Measurements from ENCODE around the gene PSORS1C1.

The PSORS1C1 gene

GRCh38 chr6:31125586-31126363 lies 11.2 kb downstream of the PSORS1C1 start:
- DNase-seq (ENCODE audit: low read depth in 2 of 3, low spot score in 1 of 3), result no peak

- DNase-seq (ENCODE audit: low read depth in 2 of 3, low spot score in 1 of 3), result no peak
Observed at GRCh38 chr6:31126396-31127175, 12.0 kb downstream of the PSORS1C1 start.

GRCh38 chr6:31128093-31128676 lies 13.6 kb downstream of the PSORS1C1 start:
- DNase-seq (ENCODE audit: low read depth in 2 of 3, low spot score in 1 of 3), result peak; percentile 39 to 83 (median 64)

DNA sequence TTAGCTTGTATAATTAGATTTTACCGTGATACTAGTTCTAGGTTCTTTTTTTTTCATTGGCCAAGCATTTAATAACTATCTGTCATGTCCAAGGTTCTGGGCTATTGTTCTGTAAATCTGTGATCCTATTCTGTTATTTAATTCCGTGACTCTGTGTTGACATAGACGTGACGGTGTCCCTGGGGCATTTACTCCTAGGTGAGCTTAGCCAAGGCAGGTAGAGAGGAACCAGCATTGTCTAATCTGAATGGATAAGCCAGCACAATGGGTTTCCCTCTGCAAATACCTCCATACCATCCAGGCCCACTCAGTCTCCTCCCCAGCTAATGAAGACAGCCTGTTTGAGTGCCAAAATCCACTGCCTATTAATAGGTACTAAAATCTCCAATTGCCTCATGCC lies 14.5 kb downstream of the PSORS1C1 start:
- DNase-seq (ENCODE audit: low read depth in 2 of 3, low spot score in 1 of 3), result no peak

- no peak for DNase-seq (ENCODE audit: low read depth in 2 of 3, low spot score in 1 of 3)
Observed at GRCh38 chr6:31130751-31131150, 16.2 kb downstream of the PSORS1C1 start.

DNA sequence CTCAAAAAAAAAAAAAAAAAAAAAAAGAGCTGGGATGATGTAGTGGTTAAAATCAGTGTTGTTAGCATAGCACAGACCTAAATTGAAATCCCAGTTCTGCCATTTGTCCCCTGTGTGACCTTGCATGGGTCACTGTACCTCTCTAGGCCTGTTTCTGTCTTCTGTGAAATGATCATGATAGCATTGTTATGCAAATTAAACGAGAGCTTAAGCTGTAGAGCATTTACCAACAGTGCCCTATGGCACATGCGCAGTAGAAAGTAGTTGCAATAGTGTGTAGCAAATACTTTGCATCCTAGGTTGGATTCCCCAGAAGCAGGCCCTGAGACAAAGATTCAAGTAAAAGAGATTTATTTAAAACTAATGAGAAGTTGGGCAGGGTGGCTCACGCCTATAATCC lies 17.0 kb downstream of the PSORS1C1 start:
- no peak for DNase-seq (ENCODE audit: low read depth in 2 of 3, low spot score in 1 of 3)

GRCh38 chr6:31132806-31133205 lies 18.2 kb downstream of the PSORS1C1 start:
- no peak for DNase-seq (ENCODE audit: low read depth in 2 of 3, low spot score in 1 of 3)

DNA sequence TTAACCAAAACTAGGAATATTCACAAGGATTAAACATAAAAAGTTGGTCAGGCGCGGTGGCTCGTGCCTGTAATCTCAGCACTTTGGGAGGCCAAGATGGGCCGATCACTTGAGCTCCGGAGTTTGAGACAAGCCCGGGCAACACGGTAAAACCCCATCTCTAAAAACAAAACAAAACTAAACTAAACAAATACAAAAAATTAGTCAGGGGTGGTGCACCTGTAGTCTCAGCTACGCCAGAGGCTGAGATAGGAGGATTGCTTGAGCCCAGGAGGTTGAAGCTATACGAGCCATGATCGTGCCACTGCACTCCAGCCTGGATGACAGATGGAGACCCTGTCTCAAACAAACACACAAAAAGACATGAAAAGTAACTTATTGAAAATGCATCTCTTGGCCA lies 21.1 kb downstream of the PSORS1C1 start:
- no peak for DNase-seq (ENCODE audit: low read depth in 2 of 3, low spot score in 1 of 3)

- DNase-seq (ENCODE audit: low read depth in 2 of 3, low spot score in 1 of 3), result no peak
Observed at GRCh38 chr6:31138982-31139381, 24.4 kb downstream of the PSORS1C1 start, which contains the start of gene PSORS1C2. PSORS1C2 (minus strand) TSS chr6:31139066; CDS start chr6:31139026, 40 bp downstream.

DNA sequence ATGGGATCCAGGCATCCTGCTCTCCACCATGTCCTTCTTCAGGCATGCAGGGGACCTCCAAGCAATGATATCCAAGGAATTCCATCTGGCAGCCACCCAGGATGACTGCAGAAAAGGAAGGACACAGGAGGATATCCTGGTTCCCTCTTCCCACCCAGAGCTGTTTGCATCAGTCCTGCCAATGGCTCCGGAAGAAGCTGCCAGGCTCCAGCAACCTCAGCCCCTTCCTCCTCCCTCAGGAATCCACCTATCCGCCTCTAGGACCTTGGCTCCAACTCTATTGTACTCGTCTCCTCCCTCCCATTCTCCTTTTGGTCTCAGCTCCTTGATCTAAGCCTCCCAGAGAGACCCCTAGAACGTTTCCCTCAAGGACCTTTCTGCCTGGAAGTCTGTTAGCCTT lies 25.0 kb downstream of the PSORS1C1 start:
- no peak for DNase-seq (ENCODE audit: low read depth in 2 of 3, low spot score in 1 of 3)

- no peak for DNase-seq (ENCODE audit: low read depth in 2 of 3, low spot score in 1 of 3)
Observed at GRCh38 chr6:31140643-31141042, 26.0 kb downstream of the PSORS1C1 start.

GRCh38 chr6:31142361-31142761 lies 27.8 kb downstream of the PSORS1C1 start:
- DNase-seq (ENCODE audit: low read depth in 2 of 3, low spot score in 1 of 3), result no peak

GRCh38 chr6:31143148-31143547 lies 28.5 kb downstream of the PSORS1C1 start:
- no peak for DNase-seq (ENCODE audit: low read depth in 2 of 3, low spot score in 1 of 3)

- no peak for DNase-seq (ENCODE audit: low read depth in 2 of 3, low spot score in 1 of 3)
Observed at GRCh38 chr6:31144296-31144969, 29.8 kb downstream of the PSORS1C1 start.

DNA sequence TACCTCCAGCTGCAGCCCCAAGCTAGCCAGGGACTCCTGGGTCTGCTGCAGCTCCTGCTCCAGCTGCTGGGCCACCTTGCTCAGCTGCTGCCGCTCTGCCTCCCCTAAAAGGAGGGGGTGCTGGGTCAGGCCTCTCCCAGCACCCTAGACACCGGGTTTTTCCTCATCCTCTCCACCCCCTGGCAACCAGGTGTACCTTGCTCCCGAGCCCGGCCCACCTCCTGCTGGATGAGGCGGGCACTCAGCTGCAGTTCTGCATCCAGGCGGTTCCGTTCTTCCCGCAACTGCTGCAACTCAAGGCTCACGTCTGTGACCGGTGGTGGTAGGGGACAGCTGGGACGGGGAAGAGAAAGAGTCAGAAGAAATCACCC lies 30.4 kb downstream of the PSORS1C1 start:
- DNase-seq (ENCODE audit: low read depth in 2 of 3, low spot score in 1 of 3), result no peak

- DNase-seq (ENCODE audit: low read depth in 2 of 3, low spot score in 1 of 3), result no peak
Observed at GRCh38 chr6:31145386-31145785, 30.8 kb downstream of the PSORS1C1 start.

DNA sequence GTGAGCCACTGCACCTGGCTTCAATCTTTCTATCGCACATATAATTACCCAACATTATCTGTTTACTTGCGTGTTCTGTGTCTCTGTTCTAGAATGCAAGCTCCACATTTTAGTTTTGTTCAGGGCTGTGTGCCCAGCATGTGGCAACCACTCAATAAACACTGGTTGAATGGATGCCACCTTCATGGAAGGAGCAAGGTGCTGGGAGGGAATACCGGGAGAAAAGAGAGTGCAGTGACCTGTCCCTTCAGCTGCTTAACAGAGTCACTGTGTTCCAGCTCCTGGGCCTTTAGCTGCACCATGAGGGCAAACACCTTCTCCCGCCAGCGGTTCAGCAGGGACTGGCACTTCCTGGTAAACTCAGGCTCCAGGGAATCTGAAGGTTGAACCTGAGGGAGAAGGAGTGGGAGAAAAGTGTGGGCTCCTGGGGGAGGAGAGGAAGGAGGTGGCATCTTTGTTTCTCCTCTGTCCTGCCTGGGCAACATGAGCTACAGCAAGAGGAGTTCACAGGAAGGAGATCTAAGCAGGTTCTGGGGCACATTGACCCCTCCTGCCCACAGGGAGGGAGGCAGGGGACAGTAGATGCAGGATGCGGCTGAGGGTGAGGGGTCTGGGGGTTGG lies 35.3 kb downstream of the PSORS1C1 start:
- no peak for DNase-seq (ENCODE audit: low read depth in 2 of 3, low spot score in 1 of 3)

GRCh38 chr6:31152781-31153180 lies 38.2 kb downstream of the PSORS1C1 start:
- DNase-seq (ENCODE audit: low read depth in 2 of 3, low spot score in 1 of 3), result no peak

DNA sequence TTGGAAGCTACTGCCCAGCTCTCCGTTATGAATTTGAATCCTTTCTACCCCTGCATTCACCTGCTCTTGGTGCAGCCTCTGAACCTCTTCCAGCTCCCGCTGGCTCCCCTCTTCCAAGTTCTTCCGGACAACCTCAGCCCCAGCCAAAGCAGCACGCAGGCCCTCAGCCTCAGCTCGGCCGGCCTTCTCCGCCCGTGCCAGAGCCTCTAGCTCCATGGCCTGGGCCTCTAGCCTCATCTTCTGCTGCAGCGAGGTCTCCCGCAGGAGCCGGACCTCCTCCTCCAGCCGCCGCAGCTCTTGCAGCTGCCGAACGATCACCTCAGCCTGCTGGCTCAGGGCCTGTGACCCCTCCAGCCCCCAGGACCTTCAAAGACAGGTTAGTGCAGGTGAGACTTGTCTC lies 39.8 kb downstream of the PSORS1C1 start:
- no peak for DNase-seq (ENCODE audit: low read depth in 2 of 3, low spot score in 1 of 3)

DNA sequence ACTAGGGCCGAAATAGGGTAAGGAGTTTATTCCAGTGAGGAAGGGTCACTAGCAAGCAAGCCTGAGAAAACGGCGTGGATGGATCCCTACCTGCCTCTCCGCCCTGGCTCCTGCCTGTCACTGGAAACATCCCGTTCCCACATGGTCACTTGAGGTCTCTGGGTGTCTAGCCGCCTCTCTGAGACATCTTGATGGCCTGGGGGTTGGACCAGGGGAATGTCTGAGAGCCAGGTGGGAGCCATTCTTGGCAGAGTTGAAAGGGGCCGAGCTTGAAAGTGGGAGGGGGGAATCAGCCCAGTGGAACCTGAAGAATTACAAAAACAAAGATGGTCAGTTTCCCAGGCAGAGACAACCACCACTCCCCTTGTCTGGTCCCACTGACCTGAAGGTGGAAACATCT lies 42.0 kb downstream of the PSORS1C1 start:
- no peak for DNase-seq (ENCODE audit: low read depth in 2 of 3, low spot score in 1 of 3)

DNA sequence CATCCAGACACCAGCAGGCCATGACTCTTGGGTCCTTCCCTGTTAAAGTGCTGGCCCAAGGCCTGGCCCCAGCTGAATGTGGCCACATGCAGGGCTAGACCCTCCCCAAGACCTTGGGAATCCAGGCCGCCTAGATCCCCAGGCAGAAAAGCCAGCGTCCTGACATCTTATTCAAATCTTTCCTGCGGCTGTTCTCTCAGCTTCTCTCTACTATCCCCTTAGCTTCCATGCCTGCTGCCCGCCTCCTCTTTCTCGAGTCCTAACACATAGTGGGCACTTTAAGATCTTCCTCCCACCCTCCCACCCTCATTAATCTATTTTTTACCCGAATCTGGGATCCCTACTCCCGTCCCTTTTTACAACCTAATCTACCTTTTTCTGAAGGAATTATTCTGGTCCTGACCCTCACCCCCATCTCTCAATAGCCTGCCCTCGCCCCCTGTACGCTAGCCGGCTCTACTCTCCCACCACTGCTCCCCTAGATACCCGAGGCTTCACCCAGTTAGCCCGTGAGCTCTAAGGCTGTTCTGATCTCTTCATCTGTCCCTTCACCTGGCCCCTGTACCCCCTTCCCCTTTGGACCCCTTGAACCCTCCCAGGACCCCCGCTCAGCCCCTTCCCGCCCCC lies 43.0 kb downstream of the PSORS1C1 start, which contains the start of gene CCHCR1:
Gene CCHCR1 (minus strand): TSS at position 290 of the 627 bp plus-strand sequence. CDS start 202 bp downstream, at position 88.
- DNase-seq (ENCODE audit: low read depth in 2 of 3, low spot score in 1 of 3), result no peak
